Retinal pigment epithelial cell (primary cell): Measurements from ENCODE around the gene RNF169.

ENCODE experiments used
- DNase-seq: peaks from one replicate; pipeline ENCODE4 v3.0.0-alpha.2; 2010; ENCODE audit warnings: low read depth
- H3K4me3 ChIP-seq: 2 replicates; pipeline ENCODE4 v1.5.1; 2011; ENCODE audit warnings: mild to moderate bottlenecking, low read length, control low read depth, moderate library complexity
- CTCF ChIP-seq: conservative IDR thresholded peaks from 2 replicates; pipeline ENCODE4 v1.5.1; 2011; ENCODE audit warnings: low read depth, low read length, control low read depth, inconsistent platforms

The RNF169 gene

GRCh38 chr11:74839446-74839845 lies 90.8 kb downstream of the RNF169 start:
- no peak for TF ChIP-seq CTCF

GRCh38 chr11:74839971-74840370 lies 91.3 kb downstream of the RNF169 start:
- TF ChIP-seq CTCF: no peak
- no peak for DNase-seq
- H3K4me3 ChIP-seq: no peak overlapping the region

More at GRCh38 chr11:74839446-74839845, 90.8 kb downstream of the RNF169 start:
- H3K4me3 ChIP-seq: no peak overlapping the region
- no peak for DNase-seq

DNA sequence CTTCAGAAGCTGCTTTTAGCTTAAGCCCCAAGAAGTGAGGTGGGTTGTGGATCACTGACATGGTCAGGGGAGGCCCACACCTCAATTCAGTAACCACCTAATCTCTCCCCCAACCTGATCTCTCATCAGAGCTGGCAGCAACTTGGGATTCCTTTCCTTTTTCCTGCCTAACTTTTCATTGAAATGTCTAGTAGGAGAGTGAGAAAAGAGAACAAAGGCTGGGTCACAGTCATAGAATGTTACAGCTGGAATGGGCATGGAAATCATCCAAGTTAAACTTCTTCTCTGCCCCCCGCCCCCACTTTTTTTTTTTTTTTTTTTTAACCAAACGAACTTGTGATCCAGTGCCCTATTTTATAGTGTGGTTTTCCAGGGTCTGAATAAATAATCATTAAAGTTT lies 91.8 kb downstream of the RNF169 start:
- no peak for TF ChIP-seq CTCF
- H3K4me3 ChIP-seq: no peak overlapping the region
- DNase-seq: no peak

DNA sequence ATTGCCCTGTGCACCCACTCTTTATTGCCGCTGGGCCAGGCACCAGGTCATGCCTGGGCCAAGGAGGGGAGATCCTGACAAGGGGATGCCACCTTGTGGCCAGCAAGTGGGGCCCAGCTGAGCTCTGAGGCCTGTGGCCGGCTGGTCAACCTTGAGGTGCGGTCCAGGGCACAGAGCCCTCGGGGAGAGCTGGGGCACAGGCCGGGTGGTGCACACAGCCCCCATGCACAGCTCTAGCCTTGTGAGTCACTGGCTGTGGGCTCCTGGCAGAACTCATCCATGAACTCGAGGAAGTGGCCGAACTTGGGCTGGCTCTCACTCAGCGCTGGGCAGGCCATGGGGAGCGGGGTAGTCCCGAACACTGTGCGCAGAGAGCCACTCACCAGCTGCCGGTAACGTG lies 94.3 kb downstream of the RNF169 start:
- DNase-seq: no peak
- H3K4me3 ChIP-seq: no peak overlapping the region
- peak; percentile 23 for TF ChIP-seq CTCF

- no peak for TF ChIP-seq CTCF
- DNase-seq: no peak
- H3K4me3 ChIP-seq: no peak overlapping the region
Measured at GRCh38 chr11:74844072-74844471, 95.4 kb downstream of the RNF169 start.

GRCh38 chr11:74844865-74845264 lies 96.2 kb downstream of the RNF169 start:
- H3K4me3 ChIP-seq: no peak overlapping the region
- no peak for TF ChIP-seq CTCF
- DNase-seq: no peak

- H3K4me3 ChIP-seq: no peak overlapping the region
- DNase-seq: no peak
- TF ChIP-seq CTCF: no peak
Measured at GRCh38 chr11:74845978-74846517, 97.4 kb downstream of the RNF169 start.
